H1 (cell line): ENCODE data around the gene INPP5F. TPM values are rescaled to one million over a fixed set of nuclear protein-coding genes. Genes with fewer than 3 reads are reported as not detected.

Source experiments
- CTCF ChIA-PET: fragments of 300-600 bp; sonication (Branson Sonifier 250); formaldehyde crosslinking; loops from one replicate; lab custom pipeline; 2021; ENCODE audit not compliant: partially characterized antibody; lab: Charles Lee
- POLR2A ChIA-PET: fragments of 300-600 bp; sonication (Branson Sonifier 250); formaldehyde crosslinking; loops from one replicate; lab custom pipeline; 2021; ENCODE audit warnings: inconsistent platforms; ENCODE audit not compliant: partially characterized antibody; lab: Charles Lee
- DNase-seq, 2 experiments: peaks; one replicate each; pipeline versions ENCODE4 v3.0.0 to v3.0.0-alpha.2; 2010 to 2022; ENCODE audit warnings: low spot score in 2 of 2, low read depth in 1 of 2, mixed read lengths in 1 of 2
- FAIRE-seq: peaks from 2 replicates; lab custom pipeline; 2011; peaks lifted over from hg19 to GRCh38; lab: Jason Lieb, UNC
- H2AFZ ChIP-seq: 2 replicates; pipeline ENCODE4 v1.8.1; 2012; ENCODE audit warnings: low read length, inconsistent platforms
- H2AK5ac ChIP-seq: 2 replicates; pipeline ENCODE4 v1.6.1; 2013; ENCODE audit warnings: low read depth, low read length
- H2BK120ac ChIP-seq: replicated peaks from 2 replicates; pipeline ENCODE3; 2013; ENCODE audit warnings: low read depth, low read length, inconsistent platforms
- H2BK12ac ChIP-seq: 2 replicates; pipeline ENCODE4 v1.6.1; 2013; ENCODE audit warnings: low read depth, low read length
- H2BK15ac ChIP-seq: 2 replicates; pipeline ENCODE4 v1.6.1; 2013; ENCODE audit warnings: low read length
- H2BK20ac ChIP-seq: 2 replicates; pipeline ENCODE4 v1.6.1; 2013; ENCODE audit warnings: low read length
- H2BK5ac ChIP-seq: 2 replicates; pipeline ENCODE4 v1.6.1; 2013; ENCODE audit warnings: low read depth, low read length
- H3K14ac ChIP-seq: 2 replicates; pipeline ENCODE4 v1.6.1; 2013; ENCODE audit warnings: inconsistent platforms; ENCODE audit not compliant: insufficient read length
- H3K18ac ChIP-seq: 2 replicates; pipeline ENCODE4 v1.6.1; 2013; ENCODE audit warnings: low read length; ENCODE audit errors: extremely low read depth
- H3K23ac ChIP-seq: 2 replicates; pipeline ENCODE4 v1.6.1; 2013; ENCODE audit warnings: inconsistent platforms; ENCODE audit not compliant: insufficient read length
- H3K23me2 ChIP-seq: 2 replicates; pipeline ENCODE4 v1.6.1; 2013; ENCODE audit warnings: low read depth, low read length
- H3K27ac ChIP-seq: 2 replicates; pipeline ENCODE4 v1.6.1; 2011; ENCODE audit warnings: low read depth, low read length, inconsistent platforms
- H3K27me3 ChIP-seq, 4 experiments: replicated peaks in 1 of 4; 1 replicate in 1 of 4; 2 replicates in 3 of 4; pipeline versions ENCODE4 v1.6.1 to v1.8.1; 2011 to 2013; ENCODE audit warnings: low read length in 3 of 4, mild to moderate bottlenecking in 3 of 4, inconsistent platforms in 2 of 4, mixed read lengths in 2 of 4, moderate library complexity in 1 of 4; ENCODE audit not compliant: control insufficient read depth in 3 of 4, insufficient read depth in 3 of 4; ENCODE audit errors: extremely low read depth in 1 of 4
- H3K36me3 ChIP-seq, 4 experiments: 2 replicates each; pipeline versions ENCODE4 v1.6.1 to v1.8.1; 2011 to 2013; ENCODE audit warnings: mild to moderate bottlenecking in 4 of 4, low read length in 3 of 4, moderate library complexity in 2 of 4, control low read depth in 1 of 4, inconsistent platforms in 1 of 4; ENCODE audit not compliant: insufficient read depth in 4 of 4, control insufficient read depth in 2 of 4
- H3K4ac ChIP-seq: replicated peaks from 2 replicates; pipeline ENCODE3; 2013; ENCODE audit warnings: low read length, low read depth, mixed read lengths, inconsistent platforms; ENCODE audit not compliant: insufficient read length
- H3K4me1 ChIP-seq, 4 experiments: replicated peaks in 1 of 4; 1 replicate in 1 of 4; 2 replicates in 3 of 4; pipeline versions ENCODE4 v1.6.1 to v1.8.1; 2011 to 2013; ENCODE audit warnings: low read length in 3 of 4, inconsistent platforms in 2 of 4, mixed read lengths in 1 of 4; ENCODE audit not compliant: insufficient read depth in 4 of 4, control insufficient read depth in 3 of 4
- H3K4me2 ChIP-seq, 2 experiments: 2 replicates each; pipeline versions ENCODE4 v1.6.1 to v1.8.1; 2011 to 2013; ENCODE audit warnings: low read depth in 2 of 2, low read length in 2 of 2, control low read depth in 1 of 2, inconsistent platforms in 1 of 2, mild to moderate bottlenecking in 1 of 2; ENCODE audit not compliant: insufficient read depth in 1 of 2
- H3K4me3 ChIP-seq, 4 experiments: fragments of 200-600, 300-600 bp in 1 of 4; sonication (generic), shearing (Covaris generic), sonication (Bioruptor Twin) in 1 of 4; 2 replicates each; pipeline versions ENCODE4 v1.5.1 to v1.8.1; 2011 to 2016; ENCODE audit warnings: low read length in 4 of 4, low read depth in 3 of 4, control low read depth in 2 of 4, inconsistent platforms in 2 of 4, mild to moderate bottlenecking in 2 of 4, mixed read lengths in 1 of 4, moderate library complexity in 1 of 4; ENCODE audit not compliant: insufficient read depth in 2 of 4; ENCODE audit errors: extremely low read depth in 1 of 4
- H3K56ac ChIP-seq: replicated peaks from 2 replicates; pipeline ENCODE3; 2013; ENCODE audit warnings: low read depth, mild to moderate bottlenecking, mixed read lengths, low read length, inconsistent platforms; ENCODE audit not compliant: insufficient read length
- H3K79me1 ChIP-seq: 2 replicates; pipeline ENCODE4 v1.6.1; 2013; ENCODE audit warnings: low read depth, low read length, control low read depth
- H3K79me2 ChIP-seq, 2 experiments: 2 replicates each; pipeline versions ENCODE4 v1.6.1 to v1.8.1; 2012 to 2013; ENCODE audit warnings: low read length in 2 of 2, mild to moderate bottlenecking in 2 of 2, inconsistent platforms in 1 of 2; ENCODE audit not compliant: insufficient read depth in 2 of 2, control insufficient read depth in 1 of 2
- H3K9ac ChIP-seq, 4 experiments: replicated peaks in 1 of 4; 1 replicate in 1 of 4; 2 replicates in 3 of 4; pipeline versions ENCODE4 v1.6.1 to v1.8.1; 2011 to 2013; ENCODE audit warnings: low read depth in 3 of 4, low read length in 3 of 4, control low read depth in 2 of 4, mild to moderate bottlenecking in 2 of 4, moderate library complexity in 2 of 4, inconsistent platforms in 1 of 4; ENCODE audit errors: extremely low read depth in 1 of 4
- H3K9me3 ChIP-seq, 2 experiments: 2 replicates each; pipeline versions ENCODE4 v1.6.1 to v1.8.1; 2012 to 2013; ENCODE audit warnings: mild to moderate bottlenecking in 2 of 2, moderate library complexity in 2 of 2, control low read depth in 1 of 2, inconsistent platforms in 1 of 2, low read depth in 1 of 2, low read length in 1 of 2, mixed read lengths in 1 of 2; ENCODE audit not compliant: insufficient read depth in 2 of 2
- H4K20me1 ChIP-seq, 2 experiments: replicated peaks in 1 of 2; 2 replicates each; pipeline versions ENCODE3 to v1.8.1; 2011 to 2013; ENCODE audit warnings: inconsistent platforms in 2 of 2, low read length in 2 of 2, mild to moderate bottlenecking in 1 of 2; ENCODE audit not compliant: insufficient read depth in 2 of 2, control insufficient read depth in 1 of 2
- H4K5ac ChIP-seq: 2 replicates; pipeline ENCODE4 v1.6.1; 2013; ENCODE audit warnings: low read length, low read depth, mixed read lengths, inconsistent platforms; ENCODE audit not compliant: insufficient read length
- H4K8ac ChIP-seq: 2 replicates; pipeline ENCODE4 v1.8.0; 2013; ENCODE audit warnings: mild to moderate bottlenecking, moderate library complexity, low read length, inconsistent platforms; ENCODE audit not compliant: insufficient read depth; ENCODE audit errors: extremely low read depth
- H4K91ac ChIP-seq: replicated peaks from 2 replicates; pipeline ENCODE3; 2013; ENCODE audit warnings: low read length, mixed read lengths, inconsistent platforms; ENCODE audit not compliant: insufficient read length
- EGR1 ChIP-seq: IDR thresholded peaks from 2 replicates; pipeline ENCODE4 v1.6.1; 2011; ENCODE audit warnings: low read depth, low read length, borderline replicate concordance
- HDAC6 ChIP-seq: IDR thresholded peaks from one replicate; pipeline ENCODE4 v1.7.1; 2012; ENCODE audit warnings: low read depth, mild to moderate bottlenecking, inconsistent platforms, low read length, moderate library complexity
- TEAD4 ChIP-seq: IDR thresholded peaks from 2 replicates; pipeline ENCODE4 v1.6.1; 2012; ENCODE audit warnings: low read depth, low read length, inconsistent platforms, mixed read lengths
- WGBS, 2 experiments: shearing (Covaris generic) in 1 of 2; methylation state at CpG; one replicate each; pipeline versions ENCODE4 v1.1.6 to v1.1.7; 2013 to 2015; ENCODE audit warnings: low lambda C conversion rate in 2 of 2, mixed read lengths in 2 of 2, inconsistent platforms in 1 of 2, low coverage in 1 of 2, missing lambda C conversion rate in 1 of 2; ENCODE audit not compliant: insufficient replicate concordance in 2 of 2, insufficient coverage in 1 of 2, insufficient read length in 1 of 2; ENCODE audit errors: extremely low coverage in 1 of 2, missing lambda C conversion rate in 1 of 2; 5-methylcytosine and 5-hydroxymethylcytosine counted together
- polyA plus RNA-seq, 7 experiments: library from polyadenylated mRNA; depleted of rRNA in 3 of 7; stranded (reverse) in 5 of 7; unstranded in 2 of 7; fragments of >200 nt in 5 of 7; fragments of 200-250 nt in 2 of 7; gene quantifications; 1 replicate in 5 of 7; 2 replicates in 1 of 7; 4 replicates in 1 of 7; pipeline versions ENCODE4 v1.2.1 to v1.2.3, GENCODE V29; 2011 to 2013; ENCODE audit warnings: missing spikeins in 2 of 7, mixed read lengths in 2 of 7
- total RNA-seq: library from RNA; stranded (reverse); fragmentation: NEBNext Ultra II Directional; extraction: Animal tissue kit (Norgen Biotek cat#: 25700); gene quantifications from 2 replicates; pipeline ENCODE4 v1.2.1, GENCODE V29; 2021

The INPP5F gene
- total and polyA plus RNA-seq, 2 of the 8 experiments (the other 6 are each of a cell fraction or from before 2014, with no cell fraction given), result 50.1 to 101 TPM

GRCh38 chr10:119762035-119762434 lies 36.2 kb downstream of the INPP5F start:
- no peak overlapping the region for H4K5ac ChIP-seq
- POLR2A ChIA-PET, result no interaction called here
- H2BK15ac ChIP-seq, result no peak overlapping the region
- H3K18ac ChIP-seq, result no peak overlapping the region
- CTCF ChIA-PET, result interaction anchor here (1.1 kb wide), 1 partner anchor 11 kb away, joined by 3 read pairs; no protein-coding TSS in a partner anchor
- H2BK20ac ChIP-seq, result no peak overlapping the region
- H3K79me1 ChIP-seq, result no peaks in the 10 kb centered on the region; the same call in 1 of the 2 replicates
- no peak for DNase-seq
- H3K4me2 ChIP-seq, result no peak overlapping the region
- no peaks in the 10 kb centered on the region for H3K36me3 ChIP-seq
- no peak overlapping the region for H2AFZ ChIP-seq
- H3K27me3 ChIP-seq, result no peaks in the 10 kb centered on the region; a peak in 1 of 7 replicates
- no peaks in the 10 kb centered on the region for H3K79me2 ChIP-seq
- no peaks in the 10 kb centered on the region for H4K20me1 ChIP-seq
- H3K14ac ChIP-seq, result no peak overlapping the region
- no peak overlapping the region for H3K23ac ChIP-seq
- H3K4ac ChIP-seq, result no peak overlapping the region
- no peak overlapping the region for H2BK12ac ChIP-seq
- H2BK5ac ChIP-seq, result no peak overlapping the region
- H3K9me3 ChIP-seq, result no peaks in the 10 kb centered on the region
- peaks cover 0 to 2% (median 0%) of the 10 kb centered on the region in 4 experiments; a peak in 2 of 7 replicates for H3K4me1 ChIP-seq
- no peak overlapping the region for H3K56ac ChIP-seq
- no peak for TF ChIP-seq TEAD4
- TF ChIP-seq HDAC6, result no peak
- TF ChIP-seq EGR1, result no peak
- no peak overlapping the region for H4K8ac ChIP-seq
- H3K27ac ChIP-seq, result no peak overlapping the region
- H3K4me3 ChIP-seq, result no peak overlapping the region
- WGBS, 2 experiments, result 92% methylated on average over 3 of the region's 3 CpGs; no CpG with 5 or more reads in 1 of the 2 experiments
- H3K9ac ChIP-seq, result no peak overlapping the region
- H2BK120ac ChIP-seq, result no peak overlapping the region
- no peak for FAIRE-seq
- no peak overlapping the region for H4K91ac ChIP-seq
- no peak overlapping the region for H2AK5ac ChIP-seq
- H3K23me2 ChIP-seq, result no peaks in the 10 kb centered on the region
